Erythroblast (primary cell): Measurements from ENCODE around the gene FAM114A1.

Source experiments
- GATA1 ChIP-seq: IDR thresholded peaks from 2 replicates; pipeline ENCODE4 v1.6.1; 2011; ENCODE audit warnings: low read depth, mild to moderate bottlenecking, control low read depth, low read length, moderate library complexity
- POLR2A ChIP-seq: IDR thresholded peaks from 2 replicates; pipeline ENCODE4 v1.6.1; 2011; ENCODE audit warnings: mild to moderate bottlenecking, low read length

DNA sequence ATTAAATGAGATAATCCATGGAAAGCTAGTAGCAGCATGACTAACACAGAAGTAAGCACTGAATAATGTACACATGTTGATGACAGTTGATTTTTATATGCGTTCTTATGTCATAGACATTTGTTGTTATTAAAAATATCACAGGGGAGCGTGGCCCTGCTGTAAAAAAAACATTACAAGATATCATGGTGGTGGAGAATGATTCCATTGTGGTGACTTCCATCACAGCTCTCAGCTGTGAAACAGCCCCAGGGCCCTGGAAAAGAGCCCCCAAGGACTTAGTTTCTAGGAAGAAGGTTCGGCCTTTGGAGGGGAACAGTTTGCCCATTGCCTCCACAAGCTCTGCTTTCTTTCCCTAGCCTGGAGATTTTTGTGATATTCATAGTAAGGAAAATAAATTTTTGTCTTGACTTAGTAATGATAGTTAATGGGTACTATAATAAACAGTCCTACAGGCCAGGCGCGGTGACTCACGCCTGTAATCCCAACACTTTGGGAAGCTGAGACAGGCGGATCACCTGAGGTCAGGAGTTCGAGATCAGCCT, 49.9 kb downstream of the FAM114A1 start:
- TF ChIP-seq POLR2A (no peak), GATA1 (no peak)
